HepG2 (cell line): ENCODE results near the gene NTMT1. TPM values are rescaled to one million over a fixed set of nuclear protein-coding genes. Genes with fewer than 3 reads are reported as not detected.

ENCODE experiments used
- ATF1 ChIP-seq: IDR thresholded peaks from 2 replicates; pipeline ENCODE4 v1.6.1; 2016; ENCODE audit warnings: mild to moderate bottlenecking, control low read depth
- CEBPG ChIP-seq: IDR thresholded peaks from 2 replicates; pipeline ENCODE4 v1.6.1; 2016
- ETV5 ChIP-seq: IDR thresholded peaks from 2 replicates; pipeline ENCODE4 v1.6.1; 2018; ENCODE audit warnings: missing biosample characterization, missing genetic modification reagents, inconsistent platforms, borderline replicate concordance
- HDAC2 ChIP-seq: sonication (generic); formaldehyde crosslinking; IDR thresholded peaks from 2 replicates; pipeline ENCODE4 v1.4.0; 2020; ENCODE audit warnings: missing genetic modification reagents
- MEF2D ChIP-seq: sonication (generic); formaldehyde crosslinking; IDR thresholded peaks from 2 replicates; pipeline ENCODE4 v1.5.1; 2020; ENCODE audit warnings: mild to moderate bottlenecking, missing genetic modification reagents
- MTA3 ChIP-seq: sonication (generic); formaldehyde crosslinking; IDR thresholded peaks from 2 replicates; pipeline ENCODE4 v1.4.0; 2020; ENCODE audit warnings: missing genetic modification reagents
- NFKB2 ChIP-seq: sonication (generic); formaldehyde crosslinking; IDR thresholded peaks from 2 replicates; pipeline ENCODE4 v1.4.0; 2020; ENCODE audit warnings: missing genetic modification reagents, borderline replicate concordance
- PLRG1 ChIP-seq: fragments of 450-650 bp; conservative IDR thresholded peaks from 2 replicates; pipeline ENCODE4 v1.6.1; 2016
- TSC22D2 ChIP-seq: sonication (generic); formaldehyde crosslinking; IDR thresholded peaks from 2 replicates; pipeline ENCODE4 v1.5.1; 2020; ENCODE audit warnings: missing genetic modification reagents, mild to moderate bottlenecking, borderline replicate concordance
- ZNF10 ChIP-seq: sonication (generic); formaldehyde crosslinking; IDR thresholded peaks from 2 replicates; pipeline ENCODE4 v1.4.0; 2020; ENCODE audit warnings: mild to moderate bottlenecking, low read depth, missing genetic modification reagents, borderline replicate concordance
- ZNF256 ChIP-seq: sonication (generic); formaldehyde crosslinking; conservative IDR thresholded peaks from 2 replicates; pipeline ENCODE4 v1.4.0; 2020; ENCODE audit warnings: missing genetic modification reagents
- ZNF615 ChIP-seq: sonication (generic); formaldehyde crosslinking; IDR thresholded peaks from 2 replicates; pipeline ENCODE4 v1.5.0; 2020; ENCODE audit warnings: mild to moderate bottlenecking, missing genetic modification reagents, borderline replicate concordance
- ZNF883 ChIP-seq: sonication (generic); formaldehyde crosslinking; IDR thresholded peaks from 2 replicates; pipeline ENCODE4 v1.5.1; 2020; ENCODE audit warnings: mild to moderate bottlenecking, missing genetic modification reagents; ENCODE audit errors: not compliant biosample characterization
- polyA plus RNA-seq, 8 experiments: library from polyadenylated mRNA; depleted of rRNA in 3 of 8; stranded (reverse) in 7 of 8; unstranded in 1 of 8; fragments of >200 nt; fragmentation: Illumina TruSeq in 4 of 8; extraction: Trizol in 4 of 8; gene quantifications; 2 replicates each; pipeline versions ENCODE4 v1.2.1 to v1.2.3, GENCODE V29; 2011 to 2016; ENCODE audit warnings: low read depth in 4 of 8, missing spikeins in 1 of 8, mixed read lengths in 1 of 8; ENCODE audit not compliant: insufficient read depth in 1 of 8
- total RNA-seq, 5 experiments: library from RNA; depleted of rRNA; stranded (reverse); fragments of >200 nt; fragmentation: Illumina TruSeq; extraction: Trizol; gene quantifications; 2 replicates each; pipeline ENCODE4 v1.2.3, GENCODE V29; 2016; ENCODE audit warnings: low read depth in 1 of 5
- TF ChIP-seq, protein P1 (sequence below): sonication (generic); formaldehyde crosslinking; IDR thresholded peaks from 2 replicates; pipeline ENCODE4 v1.5.0; 2020; ENCODE audit warnings: mild to moderate bottlenecking, missing genetic modification reagents
- TF ChIP-seq, protein P2 (sequence below): sonication (generic); formaldehyde crosslinking; IDR thresholded peaks from 2 replicates; pipeline ENCODE4 v1.4.0; 2020; ENCODE audit warnings: mild to moderate bottlenecking, missing genetic modification reagents
- TF ChIP-seq, protein P3 (sequence below): sonication (generic); formaldehyde crosslinking; IDR thresholded peaks from 2 replicates; pipeline ENCODE4 v1.4.0; 2020; ENCODE audit warnings: missing genetic modification reagents
- TF ChIP-seq, protein P4 (sequence below): sonication (generic); formaldehyde crosslinking; IDR thresholded peaks from 2 replicates; pipeline ENCODE4 v1.4.0; 2020; ENCODE audit warnings: missing genetic modification reagents, low read depth, mild to moderate bottlenecking, borderline replicate concordance
- TF ChIP-seq, protein P5 (sequence below): sonication (generic); formaldehyde crosslinking; IDR thresholded peaks from 2 replicates; pipeline ENCODE4 v1.8.0; 2022; ENCODE audit warnings: mild to moderate bottlenecking, missing genetic modification reagents; ENCODE audit not compliant: insufficient replicate concordance
- TF ChIP-seq, protein P6 (sequence below): IDR thresholded peaks from 2 replicates; pipeline ENCODE4 v1.6.1; 2018; ENCODE audit warnings: missing genetic modification reagents
- TF ChIP-seq, protein P7 (sequence below): sonication (generic); formaldehyde crosslinking; IDR thresholded peaks from 2 replicates; pipeline ENCODE4 v1.4.0; 2020; ENCODE audit warnings: missing genetic modification reagents
- TF ChIP-seq, protein P8 (sequence below): IDR thresholded peaks from 2 replicates; pipeline ENCODE4 v1.6.1; 2016; ENCODE audit warnings: missing genetic modification reagents, missing compliant biosample characterization

NTMT1 gene
- total and polyA plus RNA-seq, 2 of the 13 experiments (the other 11 are each of a cell fraction or from before 2014, with no cell fraction given), result 49.1 to 53.8 TPM

DNA sequence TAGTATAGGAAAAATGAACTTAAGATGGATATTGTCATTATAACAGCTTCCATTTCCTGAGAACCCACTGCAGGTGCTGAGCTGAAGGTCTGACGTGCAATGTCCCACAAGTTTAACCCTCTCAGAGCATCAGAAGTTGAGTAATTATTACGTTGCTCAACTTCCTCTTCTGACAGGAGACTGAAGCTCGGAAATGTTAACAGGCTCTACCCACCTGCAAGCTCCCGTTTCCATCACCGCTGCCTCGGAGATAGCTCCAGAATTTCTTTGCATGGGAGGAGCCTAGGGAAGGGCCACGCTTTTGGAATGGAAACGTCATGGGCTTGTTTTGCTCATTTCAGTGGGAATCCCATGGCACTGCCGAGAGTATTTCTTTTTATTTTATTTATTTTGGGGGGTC, 1.0 kb upstream of the NTMT1 start (continued):
- no peak for TF ChIP-seq NFKB2 (CRISPR knock-in tag)
- TF ChIP-seq, protein P1, sequence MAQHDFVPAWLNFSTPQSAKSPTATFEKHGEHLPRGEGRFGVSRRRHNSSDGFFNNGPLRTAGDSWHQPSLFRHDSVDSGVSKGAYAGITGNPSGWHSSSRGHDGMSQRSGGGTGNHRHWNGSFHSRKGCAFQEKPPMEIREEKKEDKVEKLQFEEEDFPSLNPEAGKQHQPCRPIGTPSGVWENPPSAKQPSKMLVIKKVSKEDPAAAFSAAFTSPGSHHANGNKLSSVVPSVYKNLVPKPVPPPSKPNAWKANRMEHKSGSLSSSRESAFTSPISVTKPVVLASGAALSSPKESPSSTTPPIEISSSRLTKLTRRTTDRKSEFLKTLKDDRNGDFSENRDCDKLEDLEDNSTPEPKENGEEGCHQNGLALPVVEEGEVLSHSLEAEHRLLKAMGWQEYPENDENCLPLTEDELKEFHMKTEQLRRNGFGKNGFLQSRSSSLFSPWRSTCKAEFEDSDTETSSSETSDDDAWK, result no peak
- TF ChIP-seq CEBPG (CRISPR knock-in tag), result peak; percentile 88
- TF ChIP-seq, protein P2, sequence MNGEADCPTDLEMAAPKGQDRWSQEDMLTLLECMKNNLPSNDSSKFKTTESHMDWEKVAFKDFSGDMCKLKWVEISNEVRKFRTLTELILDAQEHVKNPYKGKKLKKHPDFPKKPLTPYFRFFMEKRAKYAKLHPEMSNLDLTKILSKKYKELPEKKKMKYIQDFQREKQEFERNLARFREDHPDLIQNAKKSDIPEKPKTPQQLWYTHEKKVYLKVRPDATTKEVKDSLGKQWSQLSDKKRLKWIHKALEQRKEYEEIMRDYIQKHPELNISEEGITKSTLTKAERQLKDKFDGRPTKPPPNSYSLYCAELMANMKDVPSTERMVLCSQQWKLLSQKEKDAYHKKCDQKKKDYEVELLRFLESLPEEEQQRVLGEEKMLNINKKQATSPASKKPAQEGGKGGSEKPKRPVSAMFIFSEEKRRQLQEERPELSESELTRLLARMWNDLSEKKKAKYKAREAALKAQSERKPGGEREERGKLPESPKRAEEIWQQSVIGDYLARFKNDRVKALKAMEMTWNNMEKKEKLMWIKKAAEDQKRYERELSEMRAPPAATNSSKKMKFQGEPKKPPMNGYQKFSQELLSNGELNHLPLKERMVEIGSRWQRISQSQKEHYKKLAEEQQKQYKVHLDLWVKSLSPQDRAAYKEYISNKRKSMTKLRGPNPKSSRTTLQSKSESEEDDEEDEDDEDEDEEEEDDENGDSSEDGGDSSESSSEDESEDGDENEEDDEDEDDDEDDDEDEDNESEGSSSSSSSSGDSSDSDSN (CRISPR knock-in tag), result no peak
- TF ChIP-seq, protein P3, sequence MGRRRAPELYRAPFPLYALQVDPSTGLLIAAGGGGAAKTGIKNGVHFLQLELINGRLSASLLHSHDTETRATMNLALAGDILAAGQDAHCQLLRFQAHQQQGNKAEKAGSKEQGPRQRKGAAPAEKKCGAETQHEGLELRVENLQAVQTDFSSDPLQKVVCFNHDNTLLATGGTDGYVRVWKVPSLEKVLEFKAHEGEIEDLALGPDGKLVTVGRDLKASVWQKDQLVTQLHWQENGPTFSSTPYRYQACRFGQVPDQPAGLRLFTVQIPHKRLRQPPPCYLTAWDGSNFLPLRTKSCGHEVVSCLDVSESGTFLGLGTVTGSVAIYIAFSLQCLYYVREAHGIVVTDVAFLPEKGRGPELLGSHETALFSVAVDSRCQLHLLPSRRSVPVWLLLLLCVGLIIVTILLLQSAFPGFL (CRISPR knock-in tag), result no peak
- peak; percentile 72 for TF ChIP-seq ETV5 (CRISPR knock-in tag)
- TF ChIP-seq, protein P4, sequence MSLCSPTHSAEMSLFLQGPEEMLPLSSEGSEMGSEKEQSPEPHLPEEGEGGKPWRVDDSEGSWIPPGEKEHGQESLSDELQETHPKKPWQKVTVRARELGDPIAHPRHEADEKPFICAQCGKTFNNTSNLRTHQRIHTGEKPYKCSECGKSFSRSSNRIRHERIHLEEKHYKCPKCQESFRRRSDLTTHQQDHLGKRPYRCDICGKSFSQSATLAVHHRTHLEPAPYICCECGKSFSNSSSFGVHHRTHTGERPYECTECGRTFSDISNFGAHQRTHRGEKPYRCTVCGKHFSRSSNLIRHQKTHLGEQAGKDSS (CRISPR knock-in tag), result no peak
- TF ChIP-seq, protein P5, sequence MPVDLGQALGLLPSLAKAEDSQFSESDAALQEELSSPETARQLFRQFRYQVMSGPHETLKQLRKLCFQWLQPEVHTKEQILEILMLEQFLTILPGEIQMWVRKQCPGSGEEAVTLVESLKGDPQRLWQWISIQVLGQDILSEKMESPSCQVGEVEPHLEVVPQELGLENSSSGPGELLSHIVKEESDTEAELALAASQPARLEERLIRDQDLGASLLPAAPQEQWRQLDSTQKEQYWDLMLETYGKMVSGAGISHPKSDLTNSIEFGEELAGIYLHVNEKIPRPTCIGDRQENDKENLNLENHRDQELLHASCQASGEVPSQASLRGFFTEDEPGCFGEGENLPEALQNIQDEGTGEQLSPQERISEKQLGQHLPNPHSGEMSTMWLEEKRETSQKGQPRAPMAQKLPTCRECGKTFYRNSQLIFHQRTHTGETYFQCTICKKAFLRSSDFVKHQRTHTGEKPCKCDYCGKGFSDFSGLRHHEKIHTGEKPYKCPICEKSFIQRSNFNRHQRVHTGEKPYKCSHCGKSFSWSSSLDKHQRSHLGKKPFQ (CRISPR knock-in tag), result peak; percentile 42
- TF ChIP-seq, protein P6, sequence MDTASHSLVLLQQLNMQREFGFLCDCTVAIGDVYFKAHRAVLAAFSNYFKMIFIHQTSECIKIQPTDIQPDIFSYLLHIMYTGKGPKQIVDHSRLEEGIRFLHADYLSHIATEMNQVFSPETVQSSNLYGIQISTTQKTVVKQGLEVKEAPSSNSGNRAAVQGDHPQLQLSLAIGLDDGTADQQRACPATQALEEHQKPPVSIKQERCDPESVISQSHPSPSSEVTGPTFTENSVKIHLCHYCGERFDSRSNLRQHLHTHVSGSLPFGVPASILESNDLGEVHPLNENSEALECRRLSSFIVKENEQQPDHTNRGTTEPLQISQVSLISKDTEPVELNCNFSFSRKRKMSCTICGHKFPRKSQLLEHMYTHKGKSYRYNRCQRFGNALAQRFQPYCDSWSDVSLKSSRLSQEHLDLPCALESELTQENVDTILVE (CRISPR knock-in tag), result no peak
- TF ChIP-seq ATF1 (CRISPR knock-in tag), result peak; percentile 52; the same call in 1 of the 2 replicates
- TF ChIP-seq ZNF615 (CRISPR knock-in tag), result no peak
- TF ChIP-seq ZNF10, result no peak
- peak; percentile 50; the same call in 1 of the 2 replicates for TF ChIP-seq HDAC2 (CRISPR knock-in tag)
- TF ChIP-seq MEF2D (CRISPR knock-in tag), result no peak
- no peak for TF ChIP-seq ZNF256 (CRISPR knock-in tag)
- no peak for TF ChIP-seq PLRG1
- no peak for TF ChIP-seq ZNF883 (CRISPR knock-in tag)
- no peak for TF ChIP-seq TSC22D2
- TF ChIP-seq, protein P7, sequence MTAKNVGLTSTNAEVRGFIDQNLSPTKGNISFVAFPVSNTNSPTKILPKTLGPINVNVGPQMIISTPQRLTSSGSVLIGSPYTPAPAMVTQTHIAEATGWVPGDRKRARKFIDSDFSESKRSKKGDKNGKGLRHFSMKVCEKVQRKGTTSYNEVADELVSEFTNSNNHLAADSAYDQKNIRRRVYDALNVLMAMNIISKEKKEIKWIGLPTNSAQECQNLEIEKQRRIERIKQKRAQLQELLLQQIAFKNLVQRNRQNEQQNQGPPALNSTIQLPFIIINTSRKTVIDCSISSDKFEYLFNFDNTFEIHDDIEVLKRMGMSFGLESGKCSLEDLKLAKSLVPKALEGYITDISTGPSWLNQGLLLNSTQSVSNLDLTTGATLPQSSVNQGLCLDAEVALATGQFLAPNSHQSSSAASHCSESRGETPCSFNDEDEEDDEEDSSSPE (CRISPR knock-in tag), result no peak
- TF ChIP-seq, protein P8, sequence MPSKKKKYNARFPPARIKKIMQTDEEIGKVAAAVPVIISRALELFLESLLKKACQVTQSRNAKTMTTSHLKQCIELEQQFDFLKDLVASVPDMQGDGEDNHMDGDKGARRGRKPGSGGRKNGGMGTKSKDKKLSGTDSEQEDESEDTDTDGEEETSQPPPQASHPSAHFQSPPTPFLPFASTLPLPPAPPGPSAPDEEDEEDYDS (CRISPR knock-in tag), result no peak
- TF ChIP-seq MTA3 (CRISPR knock-in tag), result no peak
